HepG2 (cell line): ENCODE data around the gene ABCC2. TPM values are rescaled to one million over a fixed set of nuclear protein-coding genes. Genes with fewer than 3 reads are reported as not detected.

Experiments used
- ATAC-seq: fragments of 200-7000 bp; cut with Tn5 transposase; 3 replicates; pipeline ENCODE4 v1.9.1; 2020; ENCODE audit warnings: mild to moderate bottlenecking, moderate library complexity
- BruUV-seq: library from RNA; stranded (reverse); fragments of 400-500 nt; replicated peaks from 2 replicates; lab custom pipeline; 2021; lab: Mats Ljungman, UMichigan
- CTCF ChIA-PET: fragments of 300-600 bp; formaldehyde crosslinking; extraction: SDS; loops from one replicate; lab custom pipeline; 2021; ENCODE audit warnings: low total read pairs, inconsistent platforms, low intra/inter-chr PET ratio; lab: Yijun Ruan, JAX
- POLR2A ChIA-PET: fragments of 350-600 bp; sonication (Branson Sonifier 250); formaldehyde crosslinking; loops from one replicate; lab custom pipeline; 2020; ENCODE audit warnings: antibody characterized with exemption, inconsistent platforms; lab: Yijun Ruan, JAX
- DNase-seq: peaks from one replicate; pipeline ENCODE4 v3.0.0-alpha.2; 2015; ENCODE audit warnings: low spot score
- FAIRE-seq: peaks from 3 replicates; lab custom pipeline; 2011; peaks lifted over from hg19 to GRCh38; lab: Jason Lieb, UNC
- H2AFZ ChIP-seq: one replicate; pipeline ENCODE4 v1.6.1; 2011; ENCODE audit warnings: low read length, inconsistent platforms
- H3K27ac ChIP-seq: fragments of 300-600 bp; 3 replicates; pipeline ENCODE4 v1.8.0; 2011; ENCODE audit warnings: mixed run types, mild to moderate bottlenecking, mixed read lengths, low read length, inconsistent platforms; ENCODE audit not compliant: insufficient read depth; ENCODE audit errors: extremely low read length
- H3K27me3 ChIP-seq, 2 experiments: fragments of 200-600 bp in 1 of 2; 2 replicates in 1 of 2; 3 replicates in 1 of 2; pipeline versions ENCODE4 v1.6.0 to v1.8.0; 2011; ENCODE audit warnings: low read length in 2 of 2, mild to moderate bottlenecking in 2 of 2, moderate library complexity in 2 of 2, inconsistent platforms in 1 of 2; ENCODE audit not compliant: insufficient read depth in 2 of 2, control insufficient read depth in 1 of 2
- H3K36me3 ChIP-seq, 2 experiments: fragments of 200-600 bp in 1 of 2; replicated peaks in 1 of 2; 2 replicates in 1 of 2; 3 replicates in 1 of 2; pipeline versions ENCODE4 v1.5.1 to v1.8.0; 2011; ENCODE audit warnings: low read length in 2 of 2, inconsistent platforms in 1 of 2; ENCODE audit not compliant: insufficient read depth in 2 of 2, control insufficient read depth in 1 of 2
- H3K4me1 ChIP-seq: 2 replicates; pipeline ENCODE4 v1.5.1; 2012; ENCODE audit warnings: low read length, inconsistent platforms; ENCODE audit not compliant: insufficient read depth
- H3K4me2 ChIP-seq: 2 replicates; pipeline ENCODE4 v1.6.0; 2011; ENCODE audit warnings: low read depth, low read length, inconsistent platforms
- H3K4me3 ChIP-seq, 3 experiments: fragments of 200-600 bp in 1 of 3; sonication (generic), shearing (Covaris generic) in 1 of 3; replicated peaks in 1 of 3; 2 replicates each; pipeline ENCODE4 v1.5.1; 2011 to 2016; ENCODE audit warnings: low read length in 3 of 3, inconsistent platforms in 2 of 3, low read depth in 2 of 3, mild to moderate bottlenecking in 2 of 3, control low read depth in 1 of 3, mixed read lengths in 1 of 3; ENCODE audit not compliant: insufficient read depth in 1 of 3
- H3K79me2 ChIP-seq: one replicate; pipeline ENCODE4 v1.6.1; 2011; ENCODE audit warnings: low read length, inconsistent platforms; ENCODE audit not compliant: insufficient read depth
- H3K9ac ChIP-seq: 2 replicates; pipeline ENCODE4 v1.6.0; 2011; ENCODE audit warnings: mild to moderate bottlenecking, low read depth, low read length, inconsistent platforms; ENCODE audit not compliant: insufficient read depth
- H3K9me3 ChIP-seq: 2 replicates; pipeline ENCODE4 v1.5.1; 2012; ENCODE audit warnings: mild to moderate bottlenecking, low read length
- H4K20me1 ChIP-seq: 2 replicates; pipeline ENCODE4 v1.6.0; 2011; ENCODE audit warnings: inconsistent platforms, mild to moderate bottlenecking, low read length, moderate library complexity; ENCODE audit not compliant: insufficient read depth
- ELF1 ChIP-seq: sonication (generic); formaldehyde crosslinking; IDR thresholded peaks from 2 replicates; pipeline ENCODE4 v1.4.0; 2020; ENCODE audit warnings: missing genetic modification reagents
- HOXA5 ChIP-seq: sonication (generic); formaldehyde crosslinking; IDR thresholded peaks from 2 replicates; pipeline ENCODE4 v1.4.0; 2020; ENCODE audit warnings: missing genetic modification reagents
- KLF11 ChIP-seq: IDR thresholded peaks from 2 replicates; pipeline ENCODE4 v1.6.1; 2016; ENCODE audit warnings: missing compliant biosample characterization
- MBNL3 ChIP-seq: fragments of 250-450 bp; sonication (Bioruptor Pico); conservative IDR thresholded peaks from 2 replicates; pipeline ENCODE4 v1.8.0; 2022; ENCODE audit warnings: mild to moderate bottlenecking, inconsistent platforms
- MTF2 ChIP-seq: sonication (generic); formaldehyde crosslinking; IDR thresholded peaks from 2 replicates; pipeline ENCODE4 v1.5.0; 2020; ENCODE audit warnings: missing genetic modification reagents, borderline replicate concordance
- SRSF9 ChIP-seq: fragments of 200-400 bp; formaldehyde crosslinking; IDR thresholded peaks from 2 replicates; pipeline ENCODE4 v1.6.1; 2018; ENCODE audit warnings: borderline replicate concordance, mild to moderate bottlenecking, low read depth, low read length; ENCODE audit not compliant: insufficient read depth, poor library complexity, severe bottlenecking
- TAF15 ChIP-seq: fragments of 200-400 bp; formaldehyde crosslinking; IDR thresholded peaks from one replicate; pipeline ENCODE4 v1.6.1; 2018; ENCODE audit warnings: mild to moderate bottlenecking, low read depth, low read length; ENCODE audit not compliant: poor library complexity, severe bottlenecking
- ZNF143 ChIP-seq: sonication (generic); formaldehyde crosslinking; IDR thresholded peaks from 2 replicates; pipeline ENCODE4 v1.4.0; 2020; ENCODE audit warnings: missing genetic modification reagents
- ZNF619 ChIP-seq: sonication (generic); formaldehyde crosslinking; IDR thresholded peaks from 2 replicates; pipeline ENCODE4 v1.4.0; 2020; ENCODE audit warnings: mild to moderate bottlenecking, missing genetic modification reagents
- ZSCAN30 ChIP-seq: sonication (generic); formaldehyde crosslinking; IDR thresholded peaks from 2 replicates; pipeline ENCODE4 v1.5.0; 2020; ENCODE audit warnings: mild to moderate bottlenecking, missing genetic modification reagents
- in situ Hi-C: cut with HindIII; loops from 2 replicates; pipeline ENCODE4 v1.10.0; 2017; ENCODE audit warnings: low pct_unique_long_range_greater_than_20kb; ENCODE audit not compliant: extremely low pct_ligation_motif_present
- intact Hi-C: fragments of 100-400 bp; cut with micrococcal nuclease; formaldehyde crosslinking; loops from one replicate; pipeline ENCODE4 v1.10.0; 2022; ENCODE audit not compliant: unreplicated experiment
- polyA plus RNA-seq, 8 experiments: library from polyadenylated mRNA; depleted of rRNA in 3 of 8; stranded (reverse) in 7 of 8; unstranded in 1 of 8; fragments of >200 nt; fragmentation: Illumina TruSeq in 4 of 8; extraction: Trizol in 4 of 8; gene quantifications; 2 replicates each; pipeline versions ENCODE4 v1.2.1 to v1.2.3, GENCODE V29; 2011 to 2016; ENCODE audit warnings: low read depth in 4 of 8, missing spikeins in 1 of 8, mixed read lengths in 1 of 8; ENCODE audit not compliant: insufficient read depth in 1 of 8
- total RNA-seq, 5 experiments: library from RNA; depleted of rRNA; stranded (reverse); fragments of >200 nt; fragmentation: Illumina TruSeq; extraction: Trizol; gene quantifications; 2 replicates each; pipeline ENCODE4 v1.2.3, GENCODE V29; 2016; ENCODE audit warnings: low read depth in 1 of 5

ABCC2 gene
- total and polyA plus RNA-seq, 2 of the 13 experiments (the other 11 are each of a cell fraction or from before 2014, with no cell fraction given): 181 to 497 TPM

- BruUV-seq: no TSS peak
- Histone ChIP-seq H3K36me3 (peaks cover 1 to 58% of the 10 kb centered on the region in 2 experiments; a peak in 3 of 5 replicates), H3K4me2 (no peak overlapping the region), H3K79me2 (peaks cover 2% of the 10 kb centered on the region), H3K4me1 (peaks cover 34% of the 10 kb centered on the region), H3K9me3 (no peaks in the 10 kb centered on the region), H3K4me3 (no peak overlapping the region), H3K9ac (no peak overlapping the region), H2AFZ (no peak overlapping the region), H3K27me3 (no peaks in the 10 kb centered on the region), H4K20me1 (no peaks in the 10 kb centered on the region), H3K27ac (no peak overlapping the region)
- DNase-seq: no peak
- TF ChIP-seq TAF15 (no peak), KLF11 (no peak), HOXA5 (no peak), ZNF143 (CRISPR knock-in tag) (no peak), MBNL3 (no peak), ZNF619 (CRISPR knock-in tag) (no peak), SRSF9 (no peak), ELF1 (CRISPR knock-in tag) (no peak), ZSCAN30 (CRISPR knock-in tag) (no peak), MTF2 (CRISPR knock-in tag) (no peak)
- ATAC-seq: no peak
- intact Hi-C loops: no loop called here
- in situ Hi-C loops: loop anchor here (5.0 kb wide), 1 partner anchor 37 kb away; no protein-coding TSS in a partner anchor
- no peak for FAIRE-seq
- ChIA-PET POLR2A (interaction anchor here (0.9 to 1.6 kb wide), 2 partner anchors 19 to 32 kb away, joined by 4 to 5 read pairs; partner anchors contain the start of genes ABCC2, COX15 and CUTC), CTCF (no interaction called here)
Observed at GRCh38 chr10:99750641-99751040, 31.8 kb upstream of the ABCC2 start.
